K562 (cell line): ENCODE results near the gene CNMD. TPM values are rescaled to one million over a fixed set of nuclear protein-coding genes. Genes with fewer than 3 reads are reported as not detected.

Experiments used
- ATAC-seq: fragments of 200-7000 bp; cut with Tn5 transposase; 3 replicates; pipeline ENCODE4 v1.9.1; 2020; ENCODE audit warnings: moderate library complexity
- BruUV-seq: library from RNA; stranded (reverse); fragments of 400-500 nt; replicated peaks from 2 replicates; lab custom pipeline; 2021; lab: Mats Ljungman, UMichigan
- CTCF ChIA-PET: fragments of 300-600 bp; formaldehyde crosslinking; extraction: SDS; loops from one replicate; lab custom pipeline; 2021; ENCODE audit warnings: low intra/inter-chr PET ratio; lab: Yijun Ruan, JAX
- POLR2A ChIA-PET: fragments of 300-600, 350-650 bp; sonication (Branson Sonifier 250); formaldehyde crosslinking; extraction: SDS; loops from one replicate; lab custom pipeline; 2021; ENCODE audit warnings: antibody characterized with exemption, inconsistent platforms; lab: Yijun Ruan, JAX
- DNase-seq, 4 experiments: peaks; one replicate each; pipeline versions ENCODE4 v3.0.0 to v3.0.0-alpha.2; 2011 to 2018; ENCODE audit warnings: low spot score in 3 of 4, mixed read lengths in 3 of 4; ENCODE audit errors: extremely low read depth in 1 of 4
- FAIRE-seq: peaks from 2 replicates; lab custom pipeline; 2011; peaks lifted over from hg19 to GRCh38; lab: Jason Lieb, UNC
- H2AFZ ChIP-seq: 2 replicates; pipeline ENCODE4 v1.6.0; 2011; ENCODE audit warnings: low read depth, low read length, control low read depth, inconsistent platforms
- H3K27ac ChIP-seq: fragments of 200-600 bp; 3 replicates; pipeline ENCODE4 v1.8.0; 2011; ENCODE audit warnings: low read depth, mild to moderate bottlenecking, control low read depth, inconsistent platforms, low read length, moderate library complexity, mixed read lengths; ENCODE audit errors: extremely low read depth
- H3K27me3 ChIP-seq, 2 experiments: fragments of 300-600 bp in 1 of 2; 2 replicates in 1 of 2; 3 replicates in 1 of 2; pipeline versions ENCODE4 v1.6.0 to v1.8.0; 2011; ENCODE audit warnings: inconsistent platforms in 2 of 2, low read length in 2 of 2, mild to moderate bottlenecking in 1 of 2, mixed read lengths in 1 of 2, moderate library complexity in 1 of 2; ENCODE audit not compliant: control insufficient read depth in 2 of 2, insufficient read depth in 2 of 2
- H3K36me3 ChIP-seq: fragments of 300-600 bp; 3 replicates; pipeline ENCODE4 v1.8.0; 2011; ENCODE audit warnings: mild to moderate bottlenecking, low read length, inconsistent platforms; ENCODE audit not compliant: control insufficient read depth, insufficient read depth
- H3K4me1 ChIP-seq, 2 experiments: fragments of 200-600 bp in 1 of 2; replicated peaks in 1 of 2; 2 replicates in 1 of 2; 3 replicates in 1 of 2; pipeline versions ENCODE4 v1.5.1 to v1.8.0; 2011; ENCODE audit warnings: inconsistent platforms in 2 of 2, low read length in 2 of 2, mild to moderate bottlenecking in 1 of 2, mixed read lengths in 1 of 2, moderate library complexity in 1 of 2; ENCODE audit not compliant: control insufficient read depth in 2 of 2, insufficient read depth in 2 of 2
- H3K4me2 ChIP-seq: 2 replicates; pipeline ENCODE4 v1.6.1; 2011; ENCODE audit warnings: low read length, control low read depth, inconsistent platforms, mixed read lengths; ENCODE audit not compliant: insufficient read depth
- H3K4me3 ChIP-seq: fragments of 200-600 bp; sonication (generic), shearing (Covaris generic); 2 replicates; pipeline ENCODE4 v1.5.1; 2016; ENCODE audit warnings: control low read depth, inconsistent platforms
- H3K79me2 ChIP-seq: fragments of 200-600 bp; 3 replicates; pipeline ENCODE4 v1.8.0; 2011; ENCODE audit warnings: low read length, inconsistent platforms; ENCODE audit not compliant: control insufficient read depth, insufficient read depth
- H3K9ac ChIP-seq, 2 experiments: 2 replicates each; pipeline versions ENCODE4 v1.6.0 to v1.6.1; 2011; ENCODE audit warnings: low read depth in 2 of 2, low read length in 2 of 2, control low read depth in 1 of 2, inconsistent platforms in 1 of 2, mild to moderate bottlenecking in 1 of 2, mixed read lengths in 1 of 2; ENCODE audit not compliant: insufficient read depth in 1 of 2
- H3K9me1 ChIP-seq: one replicate; pipeline ENCODE4 v1.6.0; 2011; ENCODE audit warnings: inconsistent platforms, mild to moderate bottlenecking, low read length, moderate library complexity; ENCODE audit not compliant: control insufficient read depth, insufficient read depth
- H3K9me3 ChIP-seq: replicated peaks from 2 replicates; pipeline ENCODE4 v1.5.1; 2011; ENCODE audit warnings: low read depth, low read length, inconsistent platforms; ENCODE audit not compliant: control insufficient read depth, insufficient read depth
- H4K20me1 ChIP-seq: replicated peaks from 2 replicates; pipeline ENCODE4 v1.6.1; 2011; ENCODE audit warnings: low read length, inconsistent platforms, mixed read lengths; ENCODE audit not compliant: control insufficient read depth, insufficient read depth
- BACH1 ChIP-seq: fragments of 200-800 bp; sonication (Bioruptor generic); IDR thresholded peaks from 2 replicates; pipeline ENCODE4 v1.6.1; 2016; ENCODE audit warnings: missing genetic modification characterization, missing compliant biosample characterization
- BHLHE40 ChIP-seq: IDR thresholded peaks from 2 replicates; pipeline ENCODE4 v1.6.1; 2011; ENCODE audit warnings: low read length, improper control_type of control experiment
- BRCA1 ChIP-seq, 2 experiments: fragments of 450-650 bp in 1 of 2; sonication (generic) in 1 of 2; formaldehyde crosslinking in 1 of 2; IDR thresholded peaks; 2 replicates each; pipeline versions ENCODE4 v1.5.0 to v1.6.1; 2017 to 2020; ENCODE audit warnings: mild to moderate bottlenecking in 1 of 2, missing genetic modification reagents in 1 of 2
- SREBF2 ChIP-seq: sonication (generic); formaldehyde crosslinking; IDR thresholded peaks from 2 replicates; pipeline ENCODE4 v1.4.0; 2020; ENCODE audit warnings: mild to moderate bottlenecking, missing genetic modification reagents
- ZNF239 ChIP-seq: fragments of 250-450 bp; sonication (Bioruptor Pico); IDR thresholded peaks from 2 replicates; pipeline ENCODE4 v1.4.0; 2020; ENCODE audit warnings: mild to moderate bottlenecking
- ZNF274 ChIP-seq: IDR thresholded peaks from 2 replicates; pipeline ENCODE4 v1.6.1; 2011; ENCODE audit warnings: low read depth, mild to moderate bottlenecking, low read length, moderate library complexity, borderline replicate concordance
- WGBS: fragments of 100-300 bp; shearing (Covaris generic); methylation state at CpG from one replicate; pipeline ENCODE4 v1.1.6; 2016; ENCODE audit warnings: low coverage, mixed read lengths; ENCODE audit not compliant: insufficient coverage; ENCODE audit errors: missing lambda C conversion rate; 5-methylcytosine and 5-hydroxymethylcytosine counted together
- in situ Hi-C: fragments of 300-500 bp; cut with MboI; formaldehyde crosslinking; loops from 4 replicates; pipeline ENCODE4 v1.15.0; 2018; ENCODE audit warnings: inconsistent platforms, mixed read lengths
- intact Hi-C: fragments of 100-400 bp; cut with micrococcal nuclease; formaldehyde crosslinking; loops from 2 replicates; pipeline ENCODE4 v1.14.2; 2022
- polyA plus RNA-seq, 8 experiments: library from polyadenylated mRNA; depleted of rRNA in 4 of 8; stranded (reverse) in 5 of 8; unstranded in 3 of 8; fragments of >200 nt; fragmentation: Nextera tagmentation in 2 of 8; fragmentation: Illumina TruSeq in 1 of 8; extraction: Ambion mirVana in 2 of 8; extraction: Trizol in 1 of 8; gene quantifications; 2 replicates each; pipeline versions ENCODE4 v1.2.1 to v1.2.3, GENCODE V29; 2011 to 2014; ENCODE audit warnings: inconsistent platforms in 1 of 8, missing spikeins in 1 of 8
- total RNA-seq, 7 experiments: library from RNA; depleted of rRNA in 6 of 7; stranded (reverse); fragments of >200 nt in 6 of 7; fragmentation: Illumina TruSeq in 2 of 7; extraction: Trizol in 2 of 7; gene quantifications; 2 replicates each; pipeline versions ENCODE4 v1.2.1 to v1.2.3, GENCODE V29; 2011 to 2021; ENCODE audit warnings: low replicate concordance in 1 of 7
- TF ChIP-seq, protein P1 (sequence below): fragments of 450-650 bp; conservative IDR thresholded peaks from 2 replicates; pipeline ENCODE4 v1.6.1; 2016; ENCODE audit warnings: missing genetic modification characterization, low read depth, mild to moderate bottlenecking, missing compliant biosample characterization, moderate library complexity

The CNMD gene
- total and polyA plus RNA-seq, 9 of the 15 experiments (the other 6 are each of a cell fraction or from before 2014, with no cell fraction given): not detected

- Histone ChIP-seq H3K4me2 (no peak overlapping the region), H3K4me1 (peaks cover 0 to 5% of the 10 kb centered on the region in 2 experiments; a peak in 1 of 5 replicates), H3K79me2 (peaks cover 29% of the 10 kb centered on the region), H3K36me3 (peaks cover 73% of the 10 kb centered on the region; the same call in 2 of the 3 replicates), H3K9ac (no peak overlapping the region)
- intact Hi-C loops: loop anchor here (10.0 kb wide), 1 partner anchor 205 kb away; the partner anchor contains the start of genes CKAP2 and VPS36
- no TSS peak for BruUV-seq
- ATAC-seq: no peak
- CTCF ChIA-PET: no interaction called here
- no peak for FAIRE-seq
- no peak for DNase-seq
- TF ChIP-seq SREBF2 (CRISPR knock-in tag) (no peak), BACH1 (no peak), BHLHE40 (no peak), BRCA1 (IDR thresholded peaks at IDR 0.05) (no peak), BRCA1 (CRISPR knock-in tag; IDR thresholded peaks at IDR 0.05) (no peak), ZNF274 (no peak), ZNF239 (no peak)
- TF ChIP-seq, protein P1, sequence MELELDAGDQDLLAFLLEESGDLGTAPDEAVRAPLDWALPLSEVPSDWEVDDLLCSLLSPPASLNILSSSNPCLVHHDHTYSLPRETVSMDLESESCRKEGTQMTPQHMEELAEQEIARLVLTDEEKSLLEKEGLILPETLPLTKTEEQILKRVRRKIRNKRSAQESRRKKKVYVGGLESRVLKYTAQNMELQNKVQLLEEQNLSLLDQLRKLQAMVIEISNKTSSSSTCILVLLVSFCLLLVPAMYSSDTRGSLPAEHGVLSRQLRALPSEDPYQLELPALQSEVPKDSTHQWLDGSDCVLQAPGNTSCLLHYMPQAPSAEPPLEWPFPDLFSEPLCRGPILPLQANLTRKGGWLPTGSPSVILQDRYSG: no peak
- TF ChIP-seq, all 486 proteins: peak for 0
- 92% methylated on average over 2 of the region's 2 CpGs for WGBS
- no peaks in the 10 kb centered on the region for H3K9me3 ChIP-seq
- no peaks in the 10 kb centered on the region for H3K9me1 ChIP-seq
- in situ Hi-C loops: no loop called here
- H3K4me3 ChIP-seq: no peak overlapping the region
- no peaks in the 10 kb centered on the region for H3K27me3 ChIP-seq
- POLR2A ChIA-PET: no interaction called here
- no peak overlapping the region for H3K27ac ChIP-seq
- no peaks in the 10 kb centered on the region for H4K20me1 ChIP-seq
- H2AFZ ChIP-seq: no peak overlapping the region
Observed at GRCh38 chr13:52659340-52659739, 80.3 kb downstream of the CNMD start.

Other genes with a start within 250 kb of the CNMD start
- 3.7 and 4.1 TPM in 2 replicates for gene HNRNPA1L2, start 97.4 kb downstream of the CNMD start, total RNA-seq (2014; rRNA removed)
- 6.8 and 8.5 TPM in 2 replicates for gene HNRNPA1L2, start 97.4 kb downstream of the CNMD start, total RNA-seq (2014; rRNA removed; fragmentation: Illumina TruSeq; extraction: Trizol)
- 4.7 and 5.7 TPM in 2 replicates for gene HNRNPA1L2, start 97.4 kb downstream of the CNMD start, total RNA-seq (2015; rRNA removed; fragmentation: Illumina TruSeq; extraction: Trizol)
- gene HNRNPA1L2, start 97.4 kb downstream of the CNMD start, total RNA-seq (2021): 5.3 and 5.5 TPM in 2 replicates
- 5.0 and 7.6 TPM in 2 replicates for gene HNRNPA1L2, start 97.4 kb downstream of the CNMD start, polyA plus RNA-seq (2011; rRNA removed)
- gene HNRNPA1L2, start 97.4 kb downstream of the CNMD start, polyA plus RNA-seq (2014; fragmentation: Illumina TruSeq; extraction: Trizol): 9.0 and 10.1 TPM in 2 replicates
- 1 to 10 TPM; 4.6 to 9.2 TPM for gene HNRNPA1L2, start 97.4 kb downstream of the CNMD start, polyA plus RNA-seq (2014; fragmentation: Nextera tagmentation; extraction: Ambion mirVana)
- 10.6 and 10.8 TPM in 2 replicates for gene HNRNPA1L2, start 97.4 kb downstream of the CNMD start, polyA plus RNA-seq (2014; rRNA removed)
- 38.1 and 42.7 TPM in 2 replicates for gene SUGT1, start 87.0 kb downstream of the CNMD start, total RNA-seq (2014; rRNA removed)
- 67.1 and 67.6 TPM in 2 replicates for gene SUGT1, start 87.0 kb downstream of the CNMD start, total RNA-seq (2014; rRNA removed; fragmentation: Illumina TruSeq; extraction: Trizol)
- 47.1 and 53.8 TPM in 2 replicates for gene SUGT1, start 87.0 kb downstream of the CNMD start, total RNA-seq (2015; rRNA removed; fragmentation: Illumina TruSeq; extraction: Trizol)
- 44.8 and 51.4 TPM in 2 replicates for gene SUGT1, start 87.0 kb downstream of the CNMD start, total RNA-seq (2021)
- 29.2 and 44.7 TPM in 2 replicates for gene SUGT1, start 87.0 kb downstream of the CNMD start, polyA plus RNA-seq (2011; rRNA removed)
- 57.1 and 59.1 TPM in 2 replicates for gene SUGT1, start 87.0 kb downstream of the CNMD start, polyA plus RNA-seq (2014; fragmentation: Illumina TruSeq; extraction: Trizol)
- gene SUGT1, start 87.0 kb downstream of the CNMD start, polyA plus RNA-seq (2014; fragmentation: Nextera tagmentation; extraction: Ambion mirVana): 10 to 100 TPM; 59.0 to 60.4 TPM
- 50.6 and 55.7 TPM in 2 replicates for gene SUGT1, start 87.0 kb downstream of the CNMD start, polyA plus RNA-seq (2014; rRNA removed)
- not detected in 2 replicates for gene PCDH8, start 108.8 kb upstream of the CNMD start, total RNA-seq (2014; rRNA removed)
- gene PCDH8, start 108.8 kb upstream of the CNMD start, total RNA-seq (2014; rRNA removed; fragmentation: Illumina TruSeq; extraction: Trizol): not detected in 2 replicates
- not detected in 2 replicates for gene PCDH8, start 108.8 kb upstream of the CNMD start, total RNA-seq (2015; rRNA removed; fragmentation: Illumina TruSeq; extraction: Trizol)
- gene PCDH8, start 108.8 kb upstream of the CNMD start, total RNA-seq (2021): not detected in 2 replicates
- gene PCDH8, start 108.8 kb upstream of the CNMD start, polyA plus RNA-seq (2011; rRNA removed): not detected in 2 replicates
- gene PCDH8, start 108.8 kb upstream of the CNMD start, polyA plus RNA-seq (2014; fragmentation: Illumina TruSeq; extraction: Trizol): not detected in 2 replicates
- not detected for gene PCDH8, start 108.8 kb upstream of the CNMD start, polyA plus RNA-seq (2014; fragmentation: Nextera tagmentation; extraction: Ambion mirVana)
- not detected in 2 replicates for gene PCDH8, start 108.8 kb upstream of the CNMD start, polyA plus RNA-seq (2014; rRNA removed)